IMR-90 (cell line): ENCODE data around the gene C1QTNF5.

Source experiments
- CEBPB ChIP-seq: IDR thresholded peaks from 2 replicates; pipeline ENCODE4 v1.6.1; 2012; ENCODE audit warnings: low read depth, low read length, improper control_type of control experiment
- TF ChIP-seq, protein P1 (sequence below): conservative IDR thresholded peaks from 2 replicates; pipeline ENCODE4 v1.5.1; 2012; ENCODE audit warnings: mild to moderate bottlenecking, low read depth, low read length, improper control_type of control experiment

DNA sequence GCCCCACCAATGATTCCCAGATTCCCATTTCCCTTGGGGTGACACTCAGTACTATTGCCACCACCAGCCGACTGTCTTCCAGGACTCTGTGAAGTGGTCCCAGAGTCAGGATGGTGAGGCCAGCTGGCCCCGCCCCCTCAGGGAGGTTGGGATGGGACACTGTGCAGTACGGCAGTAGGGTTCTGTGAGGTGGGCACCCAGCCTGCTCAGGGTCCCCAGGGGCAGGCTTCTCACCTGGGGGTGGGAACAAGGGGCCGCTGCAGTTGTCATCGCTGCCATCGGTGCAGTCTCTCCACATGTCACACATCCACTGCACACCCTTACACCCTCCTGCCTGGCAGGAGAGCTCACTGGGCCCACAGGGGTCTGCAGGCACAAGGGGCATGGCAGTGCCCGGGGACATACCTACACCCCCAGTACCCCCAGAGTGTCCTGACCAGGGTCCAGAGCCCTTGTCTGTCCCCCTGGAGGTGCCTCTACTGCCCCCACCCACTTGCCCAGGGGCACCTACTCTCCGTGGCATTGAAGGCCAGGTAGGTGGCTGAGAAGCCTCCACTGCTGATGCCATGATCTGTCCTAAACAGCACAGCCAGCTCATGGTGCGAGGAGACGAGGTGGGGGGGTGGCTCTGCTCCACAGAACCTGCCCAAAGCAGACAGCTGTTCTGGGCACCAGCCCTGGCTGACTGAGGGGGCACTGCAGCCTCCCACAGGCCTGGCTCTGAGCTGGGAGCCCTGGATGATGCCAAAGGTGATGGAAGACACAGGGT, 1.9 kb upstream of the C1QTNF5 start:
- TF ChIP-seq CEBPB: no peak
- TF ChIP-seq, protein P1, sequence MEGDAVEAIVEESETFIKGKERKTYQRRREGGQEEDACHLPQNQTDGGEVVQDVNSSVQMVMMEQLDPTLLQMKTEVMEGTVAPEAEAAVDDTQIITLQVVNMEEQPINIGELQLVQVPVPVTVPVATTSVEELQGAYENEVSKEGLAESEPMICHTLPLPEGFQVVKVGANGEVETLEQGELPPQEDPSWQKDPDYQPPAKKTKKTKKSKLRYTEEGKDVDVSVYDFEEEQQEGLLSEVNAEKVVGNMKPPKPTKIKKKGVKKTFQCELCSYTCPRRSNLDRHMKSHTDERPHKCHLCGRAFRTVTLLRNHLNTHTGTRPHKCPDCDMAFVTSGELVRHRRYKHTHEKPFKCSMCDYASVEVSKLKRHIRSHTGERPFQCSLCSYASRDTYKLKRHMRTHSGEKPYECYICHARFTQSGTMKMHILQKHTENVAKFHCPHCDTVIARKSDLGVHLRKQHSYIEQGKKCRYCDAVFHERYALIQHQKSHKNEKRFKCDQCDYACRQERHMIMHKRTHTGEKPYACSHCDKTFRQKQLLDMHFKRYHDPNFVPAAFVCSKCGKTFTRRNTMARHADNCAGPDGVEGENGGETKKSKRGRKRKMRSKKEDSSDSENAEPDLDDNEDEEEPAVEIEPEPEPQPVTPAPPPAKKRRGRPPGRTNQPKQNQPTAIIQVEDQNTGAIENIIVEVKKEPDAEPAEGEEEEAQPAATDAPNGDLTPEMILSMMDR: no peak
